ENCODE measurements around the gene ABHD12B. TPM values are rescaled to one million over a fixed set of nuclear protein-coding genes. Genes with fewer than 3 reads are reported as not detected.
A peak's percentile ranks its signal among the peaks of the same experiment; 100 is the strongest.

Gene ABHD12B
- total and polyA plus RNA-seq, 9 of the 15 experiments (the other 6 are each of a cell fraction or from before 2014, with no cell fraction given) = not detected

DNA sequence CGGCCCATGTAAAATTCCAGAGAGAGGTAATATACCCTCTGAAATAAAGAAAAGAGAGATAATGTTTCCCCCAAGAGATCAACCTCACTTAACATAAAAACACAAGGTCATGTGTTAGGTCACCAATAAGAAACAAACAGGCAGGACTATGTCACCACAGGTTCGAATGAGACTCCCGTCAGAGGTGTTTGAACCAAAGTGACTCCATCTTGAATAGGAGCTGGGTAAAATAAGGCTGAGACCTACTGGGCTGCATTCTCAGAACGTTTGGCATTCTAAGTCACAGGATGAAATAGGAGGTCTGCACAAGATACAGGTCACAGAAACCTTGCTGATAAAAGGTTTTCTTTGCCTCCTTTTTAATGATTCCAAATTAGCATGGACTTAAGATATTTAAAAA lies 65.9 kb downstream of the ABHD12B start (continued):
- TF ChIP-seq ARID4B (CRISPR knock-in tag; IDR thresholded peaks at IDR 0.05) = no peak
- TF ChIP-seq ZNF830 (CRISPR knock-in tag; IDR thresholded peaks at IDR 0.05) = no peak
- TF ChIP-seq MYNN (IDR thresholded peaks at IDR 0.05) = no peak
- no peak for TF ChIP-seq MYNN (CRISPR knock-in tag; IDR thresholded peaks at IDR 0.05)
- TF ChIP-seq ZNF133 (CRISPR knock-in tag; IDR thresholded peaks at IDR 0.05) = no peak
- no peak for TF ChIP-seq SRSF7 (optimal IDR thresholded peaks at IDR 0.05; ENCODE audit: low read depth, low read length)
- TF ChIP-seq ZNF644 (tag; IDR thresholded peaks at IDR 0.05; ENCODE audit: low read depth) = no peak; the same call in 1 of the 2 replicates
- TF ChIP-seq, protein P1, sequence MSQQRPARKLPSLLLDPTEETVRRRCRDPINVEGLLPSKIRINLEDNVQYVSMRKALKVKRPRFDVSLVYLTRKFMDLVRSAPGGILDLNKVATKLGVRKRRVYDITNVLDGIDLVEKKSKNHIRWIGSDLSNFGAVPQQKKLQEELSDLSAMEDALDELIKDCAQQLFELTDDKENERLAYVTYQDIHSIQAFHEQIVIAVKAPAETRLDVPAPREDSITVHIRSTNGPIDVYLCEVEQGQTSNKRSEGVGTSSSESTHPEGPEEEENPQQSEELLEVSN (IDR thresholded peaks at IDR 0.05; ENCODE audit: borderline replicate concordance in 1 of 2, extremely low read depth in 1 of 2, insufficient read depth in 1 of 2, insufficient read length in 1 of 2, low read depth in 1 of 2, low read length in 1 of 2, poor library complexity in 1 of 2, severe bottlenecking in 1 of 2) = no peak
- TF ChIP-seq, protein P2, sequence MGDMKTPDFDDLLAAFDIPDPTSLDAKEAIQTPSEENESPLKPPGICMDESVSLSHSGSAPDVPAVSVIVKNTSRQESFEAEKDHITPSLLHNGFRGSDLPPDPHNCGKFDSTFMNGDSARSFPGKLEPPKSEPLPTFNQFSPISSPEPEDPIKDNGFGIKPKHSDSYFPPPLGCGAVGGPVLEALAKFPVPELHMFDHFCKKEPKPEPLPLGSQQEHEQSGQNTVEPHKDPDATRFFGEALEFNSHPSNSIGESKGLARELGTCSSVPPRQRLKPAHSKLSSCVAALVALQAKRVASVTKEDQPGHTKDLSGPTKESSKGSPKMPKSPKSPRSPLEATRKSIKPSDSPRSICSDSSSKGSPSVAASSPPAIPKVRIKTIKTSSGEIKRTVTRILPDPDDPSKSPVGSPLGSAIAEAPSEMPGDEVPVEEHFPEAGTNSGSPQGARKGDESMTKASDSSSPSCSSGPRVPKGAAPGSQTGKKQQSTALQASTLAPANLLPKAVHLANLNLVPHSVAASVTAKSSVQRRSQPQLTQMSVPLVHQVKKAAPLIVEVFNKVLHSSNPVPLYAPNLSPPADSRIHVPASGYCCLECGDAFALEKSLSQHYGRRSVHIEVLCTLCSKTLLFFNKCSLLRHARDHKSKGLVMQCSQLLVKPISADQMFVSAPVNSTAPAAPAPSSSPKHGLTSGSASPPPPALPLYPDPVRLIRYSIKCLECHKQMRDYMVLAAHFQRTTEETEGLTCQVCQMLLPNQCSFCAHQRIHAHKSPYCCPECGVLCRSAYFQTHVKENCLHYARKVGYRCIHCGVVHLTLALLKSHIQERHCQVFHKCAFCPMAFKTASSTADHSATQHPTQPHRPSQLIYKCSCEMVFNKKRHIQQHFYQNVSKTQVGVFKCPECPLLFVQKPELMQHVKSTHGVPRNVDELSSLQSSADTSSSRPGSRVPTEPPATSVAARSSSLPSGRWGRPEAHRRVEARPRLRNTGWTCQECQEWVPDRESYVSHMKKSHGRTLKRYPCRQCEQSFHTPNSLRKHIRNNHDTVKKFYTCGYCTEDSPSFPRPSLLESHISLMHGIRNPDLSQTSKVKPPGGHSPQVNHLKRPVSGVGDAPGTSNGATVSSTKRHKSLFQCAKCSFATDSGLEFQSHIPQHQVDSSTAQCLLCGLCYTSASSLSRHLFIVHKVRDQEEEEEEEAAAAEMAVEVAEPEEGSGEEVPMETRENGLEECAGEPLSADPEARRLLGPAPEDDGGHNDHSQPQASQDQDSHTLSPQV (IDR thresholded peaks at IDR 0.05) = peak; percentile 88
- TF ChIP-seq SPI1 (IDR thresholded peaks at IDR 0.05; ENCODE audit: borderline replicate concordance, low read depth, low read length) = no peak
- no peak for TF ChIP-seq KDM5B (IDR thresholded peaks at IDR 0.05; ENCODE audit: insufficient replicate concordance, low read depth, low read length)
- no peak for TF ChIP-seq ZC3H4 (CRISPR knock-in tag; IDR thresholded peaks at IDR 0.05; ENCODE audit: borderline replicate concordance)
- TF ChIP-seq NFXL1 (CRISPR knock-in tag; IDR thresholded peaks at IDR 0.05) = no peak
- no peak for TF ChIP-seq ZNF584 (CRISPR knock-in tag; IDR thresholded peaks at IDR 0.05; ENCODE audit: low read depth)
- no peak for TF ChIP-seq RBM39 (optimal IDR thresholded peaks at IDR 0.05; ENCODE audit: low read depth, low read length)
